Smooth muscle cell (in vitro differentiated cells): ENCODE results near the gene ATP9B. TPM values are rescaled to one million over a fixed set of nuclear protein-coding genes. Genes with fewer than 3 reads are reported as not detected.
"Not testable (repeated sequence)": the region's sequence is repeated elsewhere in the genome, so short reads cannot be mapped to it uniquely, and the experiment has no call there.

Source experiments
- DNase-seq: peaks from one replicate; lab custom pipeline; 2025; ENCODE audit not compliant: unreplicated experiment; lab: John Stamatoyannopoulos, UW
- H2AFZ ChIP-seq: fragments of 200-600 bp; sonication (generic); 2 replicates; pipeline ENCODE4 v1.6.0; 2016; ENCODE audit warnings: antibody characterized with exemption, low read depth, mild to moderate bottlenecking
- H3F3A ChIP-seq: fragments of 200-600 bp; sonication (generic); 2 replicates; pipeline ENCODE4 v1.6.0; 2017; ENCODE audit warnings: antibody characterized with exemption, low read depth
- H3K27ac ChIP-seq: fragments of 200-600 bp; sonication (generic); 2 replicates; pipeline ENCODE4 v1.5.1; 2016; ENCODE audit warnings: low read depth, mild to moderate bottlenecking
- H3K27me3 ChIP-seq: fragments of 200-600 bp; sonication (generic); 2 replicates; pipeline ENCODE4 v1.6.1; 2016; ENCODE audit warnings: low read depth, mild to moderate bottlenecking
- H3K36me3 ChIP-seq: fragments of 200-600 bp; sonication (generic); 2 replicates; pipeline ENCODE4 v1.5.1; 2016; ENCODE audit warnings: low read depth
- H3K4me1 ChIP-seq: fragments of 200-600 bp; sonication (generic); 2 replicates; pipeline ENCODE4 v1.5.1; 2016; ENCODE audit warnings: low read depth
- H3K4me2 ChIP-seq: fragments of 200-600 bp; sonication (generic); 2 replicates; pipeline ENCODE4 v1.6.0; 2016; ENCODE audit warnings: mild to moderate bottlenecking
- H3K4me3 ChIP-seq: fragments of 200-600 bp; sonication (generic); 2 replicates; pipeline ENCODE4 v1.5.1; 2016; ENCODE audit warnings: mild to moderate bottlenecking
- H3K79me2 ChIP-seq: fragments of 200-600 bp; sonication (generic); 2 replicates; pipeline ENCODE4 v1.6.0; 2016; ENCODE audit warnings: low read depth, mild to moderate bottlenecking
- H3K9ac ChIP-seq: fragments of 200-600 bp; sonication (generic); 2 replicates; pipeline ENCODE4 v1.6.0; 2016; ENCODE audit warnings: low read depth
- H3K9me3 ChIP-seq: fragments of 200-600 bp; sonication (generic); replicated peaks from 2 replicates; pipeline ENCODE4 v1.5.1; 2016; ENCODE audit warnings: low read depth
- H4K20me1 ChIP-seq: fragments of 200-600 bp; sonication (generic); 2 replicates; pipeline ENCODE4 v1.6.0; 2016; ENCODE audit warnings: low read depth
- WGBS: methylation state at CpG from one replicate; pipeline ENCODE4 v1.1.7; 2016; ENCODE audit warnings: low lambda C conversion rate; 5-methylcytosine and 5-hydroxymethylcytosine counted together
- polyA plus RNA-seq: library from polyadenylated mRNA; unstranded; fragments of >200 nt; fragmentation: Nextera tagmentation; extraction: Ambion mirVana; gene quantifications from 2 replicates; pipeline ENCODE4 v1.2.1, GENCODE V29; 2016
- total RNA-seq: library from RNA; depleted of rRNA; stranded (reverse); fragments of >200 nt; gene quantifications from 2 replicates; pipeline ENCODE4 v1.2.3, GENCODE V29; 2014
- TF ChIP-seq, protein P1 (sequence below): fragments of 200-600 bp; sonication (generic); IDR thresholded peaks from 2 replicates; pipeline ENCODE4 v1.5.1; 2017; ENCODE audit warnings: borderline replicate concordance, mild to moderate bottlenecking, antibody characterized with exemption; ENCODE audit not compliant: insufficient read depth, poor library complexity, severe bottlenecking

The ATP9B gene
- total and polyA plus RNA-seq, 2 experiments from 2014 or later, result 6.1 to 16.4 TPM

- no peak overlapping the region for H3K4me3 ChIP-seq
- no peaks in the 10 kb centered on the region for H3K79me2 ChIP-seq
- no peaks in the 10 kb centered on the region for H3K27me3 ChIP-seq
- DNase-seq, result no peak
- WGBS, result 93% methylated on average over 10 of the region's 10 CpGs
- H4K20me1 ChIP-seq, result no peaks in the 10 kb centered on the region
- H3K4me1 ChIP-seq, result no peaks in the 10 kb centered on the region
- H2AFZ ChIP-seq, result no peak overlapping the region
- H3K36me3 ChIP-seq, result no peaks in the 10 kb centered on the region
- no peak overlapping the region for H3K4me2 ChIP-seq
- H3F3A ChIP-seq, result no peaks in the 10 kb centered on the region
- H3K9ac ChIP-seq, result no peak overlapping the region
- TF ChIP-seq, protein P1, sequence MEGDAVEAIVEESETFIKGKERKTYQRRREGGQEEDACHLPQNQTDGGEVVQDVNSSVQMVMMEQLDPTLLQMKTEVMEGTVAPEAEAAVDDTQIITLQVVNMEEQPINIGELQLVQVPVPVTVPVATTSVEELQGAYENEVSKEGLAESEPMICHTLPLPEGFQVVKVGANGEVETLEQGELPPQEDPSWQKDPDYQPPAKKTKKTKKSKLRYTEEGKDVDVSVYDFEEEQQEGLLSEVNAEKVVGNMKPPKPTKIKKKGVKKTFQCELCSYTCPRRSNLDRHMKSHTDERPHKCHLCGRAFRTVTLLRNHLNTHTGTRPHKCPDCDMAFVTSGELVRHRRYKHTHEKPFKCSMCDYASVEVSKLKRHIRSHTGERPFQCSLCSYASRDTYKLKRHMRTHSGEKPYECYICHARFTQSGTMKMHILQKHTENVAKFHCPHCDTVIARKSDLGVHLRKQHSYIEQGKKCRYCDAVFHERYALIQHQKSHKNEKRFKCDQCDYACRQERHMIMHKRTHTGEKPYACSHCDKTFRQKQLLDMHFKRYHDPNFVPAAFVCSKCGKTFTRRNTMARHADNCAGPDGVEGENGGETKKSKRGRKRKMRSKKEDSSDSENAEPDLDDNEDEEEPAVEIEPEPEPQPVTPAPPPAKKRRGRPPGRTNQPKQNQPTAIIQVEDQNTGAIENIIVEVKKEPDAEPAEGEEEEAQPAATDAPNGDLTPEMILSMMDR, result no peak
- H3K9me3 ChIP-seq, result no peaks in the 10 kb centered on the region
- H3K27ac ChIP-seq, result no peak overlapping the region
Observed at GRCh38 chr18:79375441-79376154, 306.4 kb downstream of the ATP9B start.

DNA sequence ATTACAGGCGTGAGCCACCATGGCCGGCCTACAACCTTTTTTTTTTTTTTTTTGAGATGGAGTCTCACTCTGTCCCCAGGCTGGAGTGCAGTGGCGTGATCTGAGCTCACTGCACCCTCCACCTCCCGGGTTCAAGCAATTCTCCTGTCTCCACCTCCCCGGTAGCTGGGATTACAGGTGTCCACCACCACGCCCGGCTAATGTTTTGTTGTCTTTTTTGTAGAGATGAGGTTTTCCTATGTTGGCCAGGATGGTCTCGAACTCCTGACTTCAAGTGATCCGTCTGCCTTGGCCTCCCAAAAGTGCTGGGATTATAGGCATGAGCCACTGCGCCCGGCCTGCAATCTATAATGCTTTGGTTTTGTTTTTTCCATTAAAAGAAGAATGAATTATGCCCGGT is 307.5 kb downstream of the ATP9B start:
- H3K4me2 ChIP-seq, DNase-seq, H3K9me3 ChIP-seq, H3K27me3 ChIP-seq, H3K4me1 ChIP-seq, H3K4me3 ChIP-seq, H3K36me3 ChIP-seq, H2AFZ ChIP-seq, H3F3A ChIP-seq, H3K79me2 ChIP-seq, H3K9ac ChIP-seq, H3K27ac ChIP-seq, H4K20me1 ChIP-seq: not testable (repeated sequence)
- 90% methylated on average over 12 of the region's 12 CpGs for WGBS

- no peaks in the 10 kb centered on the region for H3K27me3 ChIP-seq
- no peak for DNase-seq
- H3K4me3 ChIP-seq, result no peak overlapping the region
- H3K4me1 ChIP-seq, result no peaks in the 10 kb centered on the region
- 97% methylated on average over 19 of the region's 19 CpGs for WGBS
- no peak overlapping the region for H3K4me2 ChIP-seq
- H4K20me1 ChIP-seq, result no peaks in the 10 kb centered on the region
- no peaks in the 10 kb centered on the region for H3K36me3 ChIP-seq
- H3F3A ChIP-seq, result no peaks in the 10 kb centered on the region
- H3K27ac ChIP-seq, result no peak overlapping the region
- TF ChIP-seq, protein P1, result no peak
- H2AFZ ChIP-seq, result no peak overlapping the region
- no peaks in the 10 kb centered on the region for H3K79me2 ChIP-seq
- no peaks in the 10 kb centered on the region for H3K9me3 ChIP-seq
- H3K9ac ChIP-seq, result no peak overlapping the region
Observed at GRCh38 chr18:79377187-79377891, 308.1 kb downstream of the ATP9B start.

- TF ChIP-seq, protein P1, result peak; percentile 95
- no peaks in the 10 kb centered on the region for H3K27me3 ChIP-seq
- no peaks in the 10 kb centered on the region for H3K4me1 ChIP-seq
- H3K4me2 ChIP-seq, result peak overlapping the region; percentile 76
- no peaks in the 10 kb centered on the region for H3F3A ChIP-seq
- H3K9ac ChIP-seq, result no peak overlapping the region
- H3K27ac ChIP-seq, result no peak overlapping the region
- no peaks in the 10 kb centered on the region for H3K36me3 ChIP-seq
- no peaks in the 10 kb centered on the region for H3K9me3 ChIP-seq
- 38% methylated on average over 48 of the region's 48 CpGs for WGBS
- DNase-seq, result peak; percentile 78
- H4K20me1 ChIP-seq, result no peaks in the 10 kb centered on the region
- no peak overlapping the region for H3K4me3 ChIP-seq
- no peaks in the 10 kb centered on the region for H3K79me2 ChIP-seq
- no peak overlapping the region for H2AFZ ChIP-seq
Observed at GRCh38 chr18:79378536-79379250, 309.5 kb downstream of the ATP9B start.
